Glutamatergic neuron (in vitro differentiated cells): ENCODE data around the gene RIPOR2. TPM values are rescaled to one million over a fixed set of nuclear protein-coding genes. Genes with fewer than 3 reads are reported as not detected.

Experiments used
- DNase-seq: peaks from one replicate; pipeline ENCODE4 v3.0.0; 2022
- H3K27ac Mint-ChIP-seq: one replicate; pipeline ENCODE4 v1.8.0; 2020; ENCODE audit warnings: mild to moderate bottlenecking, mixed read lengths, inconsistent platforms; ENCODE audit not compliant: unreplicated experiment
- H3K27me3 Mint-ChIP-seq: one replicate; pipeline ENCODE4 v1.8.0; 2020; ENCODE audit warnings: mild to moderate bottlenecking, moderate library complexity, mixed read lengths, inconsistent platforms; ENCODE audit not compliant: unreplicated experiment
- H3K36me3 Mint-ChIP-seq: one replicate; pipeline ENCODE4 v1.8.0; 2020; ENCODE audit warnings: mild to moderate bottlenecking, mixed read lengths, inconsistent platforms; ENCODE audit not compliant: unreplicated experiment
- H3K4me1 Mint-ChIP-seq: one replicate; pipeline ENCODE4 v1.8.0; 2020; ENCODE audit warnings: mild to moderate bottlenecking, low read depth, mixed read lengths, inconsistent platforms; ENCODE audit not compliant: unreplicated experiment
- H3K4me3 Mint-ChIP-seq: one replicate; pipeline ENCODE4 v1.8.0; 2020; ENCODE audit warnings: mild to moderate bottlenecking, mixed read lengths, inconsistent platforms; ENCODE audit not compliant: unreplicated experiment
- H3K9me3 Mint-ChIP-seq: one replicate; pipeline ENCODE4 v1.8.0; 2020; ENCODE audit warnings: mild to moderate bottlenecking, moderate library complexity, mixed read lengths, inconsistent platforms; ENCODE audit not compliant: unreplicated experiment
- CTCF ChIP-seq: fragments of 200-600 bp; sonication (generic); IDR thresholded peaks from one replicate; pipeline ENCODE4 v1.5.0; 2021; ENCODE audit not compliant: partially characterized antibody, unreplicated experiment
- total RNA-seq: library from RNA; stranded (reverse); fragmentation: NEBNext Ultra II Directional; extraction: Animal tissue kit (Norgen Biotek cat#: 25700); gene quantifications from one replicate; pipeline ENCODE4 v1.2.1, GENCODE V29; 2021; ENCODE audit not compliant: unreplicated experiment

Gene RIPOR2
- total RNA-seq, 1 donor from 2014 or later = 82.2 TPM

- DNase-seq = no peak
- H3K4me1 Mint-ChIP-seq = no peaks in the 10 kb centered on the region
- no peak overlapping the region for H3K27ac Mint-ChIP-seq
- no peak overlapping the region for H3K4me3 Mint-ChIP-seq
- H3K9me3 Mint-ChIP-seq = no peaks in the 10 kb centered on the region
- no peak for TF ChIP-seq CTCF
- H3K27me3 Mint-ChIP-seq = no peaks in the 10 kb centered on the region
- H3K36me3 Mint-ChIP-seq = peaks cover 4% of the 10 kb centered on the region
Observed at GRCh38 chr6:24825130-24825630, 110.6 kb downstream of the RIPOR2 start.

DNA sequence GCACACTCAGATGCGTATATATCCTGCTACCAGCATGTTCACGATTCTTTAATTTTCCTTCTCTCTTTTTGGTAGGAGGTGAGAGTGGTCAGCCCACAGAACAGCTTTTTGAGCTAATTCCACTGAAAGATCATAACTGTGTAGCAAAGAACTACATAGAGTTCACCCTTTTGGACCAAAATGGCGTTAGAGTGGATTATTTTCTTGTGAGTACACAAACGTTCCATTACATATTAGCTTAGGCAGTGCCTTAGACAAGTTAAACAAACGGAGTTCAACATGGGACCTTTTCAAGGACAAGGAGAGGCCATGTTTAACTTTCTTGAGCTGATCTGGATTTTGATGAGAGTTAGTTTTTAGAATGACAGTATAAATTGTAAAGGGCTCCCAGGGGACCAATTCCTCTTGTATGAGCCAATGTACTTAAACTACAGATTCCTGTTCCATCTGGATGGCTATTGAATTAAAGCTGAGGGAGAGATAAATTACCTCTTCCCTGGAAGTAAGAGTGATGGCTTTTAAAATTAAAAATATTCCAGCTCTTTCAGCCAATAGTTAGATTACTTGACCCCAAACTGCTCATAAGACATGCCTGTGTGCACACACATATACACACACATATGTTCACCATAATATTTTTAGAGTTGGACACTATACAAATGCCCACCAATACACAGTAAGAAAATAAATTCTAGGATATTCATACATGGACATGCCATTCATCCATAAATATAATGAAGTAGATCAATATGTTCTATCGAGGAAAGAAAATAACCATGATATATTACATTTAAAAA, 111.4 kb downstream of the RIPOR2 start:
- H3K4me1 Mint-ChIP-seq = no peaks in the 10 kb centered on the region
- DNase-seq = no peak
- no peaks in the 10 kb centered on the region for H3K9me3 Mint-ChIP-seq
- no peak overlapping the region for H3K27ac Mint-ChIP-seq
- peaks cover 4% of the 10 kb centered on the region for H3K36me3 Mint-ChIP-seq
- TF ChIP-seq CTCF = no peak
- no peak overlapping the region for H3K4me3 Mint-ChIP-seq
- H3K27me3 Mint-ChIP-seq = no peaks in the 10 kb centered on the region

- Mint-ChIP-seq H3K9me3 (no peaks in the 10 kb centered on the region), H3K27me3 (no peaks in the 10 kb centered on the region), H3K27ac (no peak overlapping the region), H3K4me3 (no peak overlapping the region), H3K36me3 (peaks cover 4% of the 10 kb centered on the region), H3K4me1 (no peaks in the 10 kb centered on the region)
- no peak for DNase-seq
- TF ChIP-seq CTCF = no peak
Observed at GRCh38 chr6:24823185-24823584, 112.6 kb downstream of the RIPOR2 start.

- H3K4me1 Mint-ChIP-seq = no peaks in the 10 kb centered on the region
- DNase-seq = no peak
- no peak overlapping the region for H3K4me3 Mint-ChIP-seq
- no peaks in the 10 kb centered on the region for H3K9me3 Mint-ChIP-seq
- H3K36me3 Mint-ChIP-seq = peaks cover 4% of the 10 kb centered on the region
- H3K27ac Mint-ChIP-seq = no peak overlapping the region
- no peaks in the 10 kb centered on the region for H3K27me3 Mint-ChIP-seq
- no peak for TF ChIP-seq CTCF
Observed at GRCh38 chr6:24822696-24823095, 113.1 kb downstream of the RIPOR2 start.

DNA sequence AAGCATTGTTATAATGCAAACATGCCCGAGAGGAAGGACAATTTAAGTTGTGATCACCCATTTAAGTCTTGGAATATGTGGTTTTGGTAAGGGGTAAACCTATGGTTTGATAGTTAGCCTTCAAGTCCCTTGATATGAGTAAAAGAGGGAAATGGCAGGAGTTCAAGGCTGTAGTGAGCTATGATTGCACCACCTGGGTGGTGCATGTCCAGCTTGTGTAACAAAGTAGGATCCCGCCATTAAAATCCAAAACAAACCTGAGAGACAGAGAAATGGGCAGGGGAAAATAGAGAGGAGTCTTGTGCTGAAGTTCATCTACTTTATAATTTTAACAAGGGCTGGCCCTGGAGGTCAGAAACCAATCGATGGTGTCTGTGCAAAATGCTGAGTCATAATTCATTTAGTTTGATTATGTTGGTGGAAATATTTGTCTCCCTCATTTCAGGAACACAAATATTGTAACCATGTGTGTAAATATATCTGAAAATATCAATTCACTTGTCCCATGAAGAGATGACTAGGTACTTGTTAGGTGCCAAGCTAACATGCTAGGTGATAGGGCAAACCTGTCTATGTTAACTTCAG, 113.8 kb downstream of the RIPOR2 start:
- Mint-ChIP-seq H3K36me3 (peaks cover 4% of the 10 kb centered on the region), H3K4me3 (no peak overlapping the region), H3K27me3 (no peaks in the 10 kb centered on the region), H3K4me1 (no peaks in the 10 kb centered on the region), H3K9me3 (no peaks in the 10 kb centered on the region), H3K27ac (no peak overlapping the region)
- no peak for TF ChIP-seq CTCF
- no peak for DNase-seq
